H1 (cell line): ENCODE measurements around the gene ANKIB1. TPM values are rescaled to one million over a fixed set of nuclear protein-coding genes. Genes with fewer than 3 reads are reported as not detected.

Source experiments
- CREB1 ChIP-seq: IDR thresholded peaks from 2 replicates; pipeline ENCODE4 v1.6.1; 2012; ENCODE audit warnings: inconsistent platforms
- GTF2F1 ChIP-seq: IDR thresholded peaks from 2 replicates; pipeline ENCODE4 v1.6.1; 2012; ENCODE audit warnings: low read depth, low read length, improper control_type of control experiment, borderline replicate concordance
- KDM1A ChIP-seq: fragments of 200-600, 300-600 bp; sonication (generic); IDR thresholded peaks from 2 replicates; pipeline ENCODE4 v1.7.1; 2016; ENCODE audit warnings: mild to moderate bottlenecking, low read length, borderline replicate concordance
- SIX5 ChIP-seq: IDR thresholded peaks from 2 replicates; pipeline ENCODE4 v1.6.1; 2011; ENCODE audit warnings: mild to moderate bottlenecking, low read depth, low read length
- SP1 ChIP-seq: IDR thresholded peaks from 2 replicates; pipeline ENCODE4 v1.6.1; 2011; ENCODE audit warnings: low read depth, low read length
- polyA plus RNA-seq, 7 experiments: library from polyadenylated mRNA; depleted of rRNA in 3 of 7; stranded (reverse) in 5 of 7; unstranded in 2 of 7; fragments of >200 nt in 5 of 7; fragments of 200-250 nt in 2 of 7; gene quantifications; 1 replicate in 5 of 7; 2 replicates in 1 of 7; 4 replicates in 1 of 7; pipeline versions ENCODE4 v1.2.1 to v1.2.3, GENCODE V29; 2011 to 2013; ENCODE audit warnings: missing spikeins in 2 of 7, mixed read lengths in 2 of 7
- total RNA-seq: library from RNA; stranded (reverse); fragmentation: NEBNext Ultra II Directional; extraction: Animal tissue kit (Norgen Biotek cat#: 25700); gene quantifications from 2 replicates; pipeline ENCODE4 v1.2.1, GENCODE V29; 2021
- TF ChIP-seq, protein P1 (sequence below): fragments of 300-600 bp; sonication (generic); IDR thresholded peaks from 2 replicates; pipeline ENCODE4 v1.7.1; 2012; ENCODE audit warnings: low read length, moderate library complexity, mild to moderate bottlenecking, inconsistent platforms; ENCODE audit not compliant: insufficient replicate concordance
- TF ChIP-seq, protein P2 (sequence below): IDR thresholded peaks from 2 replicates; pipeline ENCODE4 v1.6.1; 2012; ENCODE audit warnings: inconsistent platforms

ANKIB1 gene
- total and polyA plus RNA-seq, 2 of the 8 experiments (the other 6 are each of a cell fraction or from before 2014, with no cell fraction given) = 19.2 to 43.0 TPM

DNA sequence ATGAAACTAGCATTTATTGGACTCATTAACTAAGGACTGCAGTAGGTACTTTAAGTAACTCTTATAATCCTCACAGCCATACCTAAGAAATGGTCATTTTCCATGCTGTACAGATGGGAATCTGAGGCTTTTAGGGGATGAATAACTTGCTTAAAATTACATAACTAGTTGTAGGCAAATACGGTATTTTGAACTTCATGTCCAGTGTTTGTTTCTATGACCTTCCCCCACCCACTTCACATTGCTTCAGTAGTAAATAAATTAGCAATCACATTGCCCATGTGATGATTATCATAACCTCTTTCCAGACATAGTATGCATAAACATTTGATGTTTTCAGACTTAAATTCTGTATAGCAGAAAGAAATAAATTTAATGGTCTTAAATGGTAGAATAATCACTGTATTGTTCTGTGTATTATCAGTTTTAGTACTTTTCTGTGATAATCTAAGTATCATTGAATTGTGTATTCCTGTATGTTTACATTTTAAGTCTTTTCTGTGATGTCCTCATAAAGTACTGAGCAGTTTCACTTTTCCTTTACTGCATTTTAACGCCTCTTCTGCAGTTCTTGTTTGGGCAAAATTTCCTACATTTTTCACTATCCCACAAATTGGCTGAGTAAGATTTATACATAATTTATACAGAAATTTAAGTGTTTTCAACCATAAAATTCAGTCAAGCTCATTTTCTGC lies 48.3 kb downstream of the ANKIB1 start (continued):
- TF ChIP-seq, protein P1, sequence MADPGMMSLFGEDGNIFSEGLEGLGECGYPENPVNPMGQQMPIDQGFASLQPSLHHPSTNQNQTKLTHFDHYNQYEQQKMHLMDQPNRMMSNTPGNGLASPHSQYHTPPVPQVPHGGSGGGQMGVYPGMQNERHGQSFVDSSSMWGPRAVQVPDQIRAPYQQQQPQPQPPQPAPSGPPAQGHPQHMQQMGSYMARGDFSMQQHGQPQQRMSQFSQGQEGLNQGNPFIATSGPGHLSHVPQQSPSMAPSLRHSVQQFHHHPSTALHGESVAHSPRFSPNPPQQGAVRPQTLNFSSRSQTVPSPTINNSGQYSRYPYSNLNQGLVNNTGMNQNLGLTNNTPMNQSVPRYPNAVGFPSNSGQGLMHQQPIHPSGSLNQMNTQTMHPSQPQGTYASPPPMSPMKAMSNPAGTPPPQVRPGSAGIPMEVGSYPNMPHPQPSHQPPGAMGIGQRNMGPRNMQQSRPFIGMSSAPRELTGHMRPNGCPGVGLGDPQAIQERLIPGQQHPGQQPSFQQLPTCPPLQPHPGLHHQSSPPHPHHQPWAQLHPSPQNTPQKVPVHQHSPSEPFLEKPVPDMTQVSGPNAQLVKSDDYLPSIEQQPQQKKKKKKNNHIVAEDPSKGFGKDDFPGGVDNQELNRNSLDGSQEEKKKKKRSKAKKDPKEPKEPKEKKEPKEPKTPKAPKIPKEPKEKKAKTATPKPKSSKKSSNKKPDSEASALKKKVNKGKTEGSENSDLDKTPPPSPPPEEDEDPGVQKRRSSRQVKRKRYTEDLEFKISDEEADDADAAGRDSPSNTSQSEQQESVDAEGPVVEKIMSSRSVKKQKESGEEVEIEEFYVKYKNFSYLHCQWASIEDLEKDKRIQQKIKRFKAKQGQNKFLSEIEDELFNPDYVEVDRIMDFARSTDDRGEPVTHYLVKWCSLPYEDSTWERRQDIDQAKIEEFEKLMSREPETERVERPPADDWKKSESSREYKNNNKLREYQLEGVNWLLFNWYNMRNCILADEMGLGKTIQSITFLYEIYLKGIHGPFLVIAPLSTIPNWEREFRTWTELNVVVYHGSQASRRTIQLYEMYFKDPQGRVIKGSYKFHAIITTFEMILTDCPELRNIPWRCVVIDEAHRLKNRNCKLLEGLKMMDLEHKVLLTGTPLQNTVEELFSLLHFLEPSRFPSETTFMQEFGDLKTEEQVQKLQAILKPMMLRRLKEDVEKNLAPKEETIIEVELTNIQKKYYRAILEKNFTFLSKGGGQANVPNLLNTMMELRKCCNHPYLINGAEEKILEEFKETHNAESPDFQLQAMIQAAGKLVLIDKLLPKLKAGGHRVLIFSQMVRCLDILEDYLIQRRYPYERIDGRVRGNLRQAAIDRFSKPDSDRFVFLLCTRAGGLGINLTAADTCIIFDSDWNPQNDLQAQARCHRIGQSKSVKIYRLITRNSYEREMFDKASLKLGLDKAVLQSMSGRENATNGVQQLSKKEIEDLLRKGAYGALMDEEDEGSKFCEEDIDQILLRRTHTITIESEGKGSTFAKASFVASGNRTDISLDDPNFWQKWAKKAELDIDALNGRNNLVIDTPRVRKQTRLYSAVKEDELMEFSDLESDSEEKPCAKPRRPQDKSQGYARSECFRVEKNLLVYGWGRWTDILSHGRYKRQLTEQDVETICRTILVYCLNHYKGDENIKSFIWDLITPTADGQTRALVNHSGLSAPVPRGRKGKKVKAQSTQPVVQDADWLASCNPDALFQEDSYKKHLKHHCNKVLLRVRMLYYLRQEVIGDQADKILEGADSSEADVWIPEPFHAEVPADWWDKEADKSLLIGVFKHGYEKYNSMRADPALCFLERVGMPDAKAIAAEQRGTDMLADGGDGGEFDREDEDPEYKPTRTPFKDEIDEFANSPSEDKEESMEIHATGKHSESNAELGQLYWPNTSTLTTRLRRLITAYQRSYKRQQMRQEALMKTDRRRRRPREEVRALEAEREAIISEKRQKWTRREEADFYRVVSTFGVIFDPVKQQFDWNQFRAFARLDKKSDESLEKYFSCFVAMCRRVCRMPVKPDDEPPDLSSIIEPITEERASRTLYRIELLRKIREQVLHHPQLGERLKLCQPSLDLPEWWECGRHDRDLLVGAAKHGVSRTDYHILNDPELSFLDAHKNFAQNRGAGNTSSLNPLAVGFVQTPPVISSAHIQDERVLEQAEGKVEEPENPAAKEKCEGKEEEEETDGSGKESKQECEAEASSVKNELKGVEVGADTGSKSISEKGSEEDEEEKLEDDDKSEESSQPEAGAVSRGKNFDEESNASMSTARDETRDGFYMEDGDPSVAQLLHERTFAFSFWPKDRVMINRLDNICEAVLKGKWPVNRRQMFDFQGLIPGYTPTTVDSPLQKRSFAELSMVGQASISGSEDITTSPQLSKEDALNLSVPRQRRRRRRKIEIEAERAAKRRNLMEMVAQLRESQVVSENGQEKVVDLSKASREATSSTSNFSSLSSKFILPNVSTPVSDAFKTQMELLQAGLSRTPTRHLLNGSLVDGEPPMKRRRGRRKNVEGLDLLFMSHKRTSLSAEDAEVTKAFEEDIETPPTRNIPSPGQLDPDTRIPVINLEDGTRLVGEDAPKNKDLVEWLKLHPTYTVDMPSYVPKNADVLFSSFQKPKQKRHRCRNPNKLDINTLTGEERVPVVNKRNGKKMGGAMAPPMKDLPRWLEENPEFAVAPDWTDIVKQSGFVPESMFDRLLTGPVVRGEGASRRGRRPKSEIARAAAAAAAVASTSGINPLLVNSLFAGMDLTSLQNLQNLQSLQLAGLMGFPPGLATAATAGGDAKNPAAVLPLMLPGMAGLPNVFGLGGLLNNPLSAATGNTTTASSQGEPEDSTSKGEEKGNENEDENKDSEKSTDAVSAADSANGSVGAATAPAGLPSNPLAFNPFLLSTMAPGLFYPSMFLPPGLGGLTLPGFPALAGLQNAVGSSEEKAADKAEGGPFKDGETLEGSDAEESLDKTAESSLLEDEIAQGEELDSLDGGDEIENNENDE = no peak
- TF ChIP-seq SP1 = no peak
- TF ChIP-seq SIX5 = no peak
- TF ChIP-seq GTF2F1 = no peak
- TF ChIP-seq, protein P2, sequence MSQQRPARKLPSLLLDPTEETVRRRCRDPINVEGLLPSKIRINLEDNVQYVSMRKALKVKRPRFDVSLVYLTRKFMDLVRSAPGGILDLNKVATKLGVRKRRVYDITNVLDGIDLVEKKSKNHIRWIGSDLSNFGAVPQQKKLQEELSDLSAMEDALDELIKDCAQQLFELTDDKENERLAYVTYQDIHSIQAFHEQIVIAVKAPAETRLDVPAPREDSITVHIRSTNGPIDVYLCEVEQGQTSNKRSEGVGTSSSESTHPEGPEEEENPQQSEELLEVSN = no peak
- no peak for TF ChIP-seq KDM1A
- TF ChIP-seq CREB1 = no peak
- TF ChIP-seq, all 59 proteins: peak for 0
